NCI-H524 (cell line): Measurements from ENCODE around the gene CA5A.
"Not testable (repeated sequence)": the region's sequence is repeated elsewhere in the genome, so short reads cannot be mapped to it uniquely, and the experiment has no call there.

Experiments
- DNase-seq, 2 experiments: peaks; one replicate each; lab custom pipeline; 2025; lab: John Stamatoyannopoulos, UW

Gene CA5A

DNA sequence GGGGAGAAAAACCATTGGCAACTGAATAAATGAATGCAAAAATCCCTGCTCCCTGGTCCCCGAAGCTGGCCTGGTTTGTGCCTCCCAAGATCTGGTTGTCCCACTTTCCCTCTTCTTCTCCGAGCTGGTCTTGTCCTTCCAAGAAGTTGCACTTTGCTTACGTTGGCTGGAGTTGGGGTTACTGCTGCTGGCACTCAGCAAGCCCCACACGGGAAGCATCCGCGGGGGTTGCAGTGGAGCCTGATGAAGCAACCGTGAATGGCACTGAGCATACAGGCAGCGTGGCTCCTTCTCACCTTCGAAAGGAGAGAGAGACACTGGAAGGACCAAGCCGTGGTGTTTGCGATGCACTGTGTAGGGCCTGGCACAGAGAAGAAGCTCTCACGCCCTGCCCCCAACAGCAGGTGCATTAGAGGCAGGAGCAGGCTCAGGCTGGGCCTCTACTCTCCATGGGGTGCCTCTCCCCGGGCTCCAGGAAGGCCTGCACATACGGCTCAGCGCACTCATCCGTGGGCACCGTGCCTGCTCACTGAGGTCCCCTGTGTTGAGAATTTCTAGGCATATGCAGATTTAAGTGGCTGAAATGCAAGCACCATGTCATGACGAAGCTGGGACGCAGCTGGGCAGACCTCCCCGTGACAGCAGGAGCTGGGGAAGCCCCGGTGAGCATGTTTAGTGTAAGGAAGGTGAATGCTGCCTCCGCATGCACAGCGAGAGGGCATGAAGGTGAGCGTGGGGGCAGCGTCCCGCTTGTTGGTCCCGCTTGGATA, 12.1 kb downstream of the CA5A start:
- peak; percentile 96 to 98 for DNase-seq

DNA sequence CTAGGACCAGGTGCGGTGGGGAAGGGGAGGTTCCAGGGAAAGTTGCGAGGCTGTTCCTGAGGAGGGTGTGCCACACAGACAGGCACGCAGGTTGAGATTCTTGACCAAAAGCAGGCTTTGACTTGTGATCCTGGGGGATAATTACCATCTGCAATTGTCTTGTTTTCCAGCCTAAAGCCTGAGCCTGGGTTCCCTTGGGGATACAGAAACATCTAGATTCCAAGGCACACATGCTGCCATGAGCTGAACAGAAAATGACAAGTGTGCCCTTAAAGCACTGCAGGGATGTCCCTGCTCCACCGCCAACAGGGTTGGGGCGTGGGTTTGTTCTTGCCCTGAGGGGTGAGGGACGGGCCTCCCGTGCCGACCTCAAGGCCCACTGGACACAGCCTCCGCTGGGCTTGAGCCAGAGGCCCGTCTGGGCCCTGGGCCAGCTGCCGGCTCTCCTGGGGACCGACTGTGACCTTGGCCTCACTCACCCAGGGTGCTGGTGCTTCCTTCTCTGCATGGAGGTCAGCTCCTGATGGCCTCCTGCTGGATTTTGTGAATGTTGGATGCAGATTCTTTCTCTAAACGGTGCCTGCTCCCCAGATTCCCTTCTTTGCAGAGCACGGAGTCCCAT, 14.0 kb downstream of the CA5A start:
- no peak for DNase-seq

DNA sequence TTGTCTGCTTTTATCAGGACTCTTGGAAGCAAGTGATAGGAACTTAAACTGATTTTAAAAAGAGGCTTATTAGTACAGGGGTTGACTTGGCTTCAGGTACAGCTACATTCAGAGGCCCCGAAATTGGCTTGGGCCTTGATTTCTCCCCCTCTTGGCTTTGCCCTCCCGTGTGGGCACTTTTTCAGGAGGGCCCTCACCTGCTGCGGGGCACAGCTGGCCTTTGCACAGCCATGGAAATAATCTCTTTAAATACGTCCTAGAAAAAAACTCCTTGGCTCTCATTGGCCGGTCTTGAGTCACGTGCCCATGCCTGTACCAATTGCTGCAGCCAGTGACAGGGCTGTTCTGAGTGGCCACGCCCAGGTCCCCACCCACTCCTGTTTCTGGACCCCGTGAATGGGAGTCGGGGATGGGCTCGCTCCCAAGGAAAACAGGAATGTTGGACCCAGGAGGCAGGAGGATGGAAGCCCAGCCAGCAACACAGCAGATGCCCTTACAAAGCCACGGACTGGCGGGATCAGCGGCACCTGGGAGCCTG, 15.0 kb downstream of the CA5A start:
- DNase-seq: peak; percentile 56 to 82

DNA sequence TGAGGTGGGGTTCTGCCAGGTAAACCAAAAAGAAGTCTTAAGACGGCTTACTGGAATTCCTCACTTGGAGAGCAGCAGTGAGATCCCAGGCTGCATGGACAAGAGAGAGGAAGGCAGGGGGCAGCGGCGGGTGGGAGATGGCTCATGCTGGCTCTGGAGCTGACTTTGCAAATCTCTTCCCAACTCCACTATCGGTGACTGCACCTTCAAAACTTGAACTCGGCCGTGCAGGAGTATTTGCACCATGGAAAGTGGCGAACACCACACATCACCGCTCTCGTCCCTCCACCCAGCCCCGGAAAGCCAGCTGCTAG, 16.7 kb downstream of the CA5A start:
- DNase-seq: no peak

DNA sequence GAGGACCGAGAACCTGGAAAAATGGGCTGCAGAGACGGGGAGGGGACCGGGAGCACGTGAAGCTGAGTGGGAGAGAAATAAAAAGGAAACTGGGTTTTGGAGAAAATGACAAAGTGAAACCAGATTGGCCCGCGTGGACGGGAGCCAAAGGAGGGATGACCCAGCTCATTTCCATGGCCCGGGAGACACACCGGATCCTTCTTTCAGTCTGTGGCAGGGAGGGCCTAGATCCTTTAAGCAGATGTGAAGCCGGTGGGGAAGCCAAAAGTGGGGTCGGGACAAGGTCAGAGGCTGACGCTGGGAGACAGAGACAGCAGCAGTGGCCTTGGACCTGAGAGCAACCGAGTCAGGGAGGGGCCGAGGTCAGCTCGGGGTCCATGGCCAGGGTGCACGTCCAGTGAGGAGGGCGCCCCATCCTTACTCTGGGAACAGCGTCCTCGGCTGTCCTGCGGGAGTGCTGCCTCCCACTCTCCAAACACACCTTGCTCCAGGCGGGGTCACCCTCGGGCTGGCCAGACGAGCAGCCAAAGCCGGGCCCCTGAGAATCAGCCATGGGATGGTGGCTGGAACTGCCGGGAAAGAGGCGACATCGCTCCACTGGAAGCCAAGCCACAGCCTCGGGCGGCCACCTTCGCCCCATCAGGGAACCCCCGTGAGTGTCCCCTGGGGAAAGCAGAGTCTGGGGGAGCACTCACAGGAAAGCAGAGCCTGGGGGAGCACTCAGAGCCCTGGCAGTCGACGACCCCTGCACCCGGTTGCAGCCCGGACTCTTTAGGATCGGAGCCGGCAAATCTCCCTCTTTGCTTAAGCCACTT, 17.3 kb downstream of the CA5A start:
- DNase-seq: no peak

DNA sequence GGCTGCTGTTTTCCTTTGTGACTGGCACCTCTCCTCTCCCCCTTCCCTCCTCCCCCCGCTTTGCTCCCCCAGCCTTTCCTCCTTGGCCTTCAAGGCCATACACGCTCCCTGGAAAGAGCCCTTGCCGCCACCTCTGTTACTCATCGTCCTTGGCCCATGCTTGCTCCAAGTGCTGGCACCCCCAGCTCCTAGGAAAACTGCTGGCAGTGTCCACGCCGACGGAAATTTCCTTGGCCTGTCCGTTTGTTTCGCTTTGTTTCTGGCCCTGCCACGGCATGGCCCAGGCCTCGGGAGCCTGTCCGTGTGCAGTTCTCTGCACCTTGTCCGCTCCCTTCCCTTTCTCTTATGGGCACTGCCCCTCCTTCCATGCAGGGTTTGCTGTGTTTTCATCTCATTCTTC, 18.0 kb downstream of the CA5A start:
- DNase-seq: no peak

DNA sequence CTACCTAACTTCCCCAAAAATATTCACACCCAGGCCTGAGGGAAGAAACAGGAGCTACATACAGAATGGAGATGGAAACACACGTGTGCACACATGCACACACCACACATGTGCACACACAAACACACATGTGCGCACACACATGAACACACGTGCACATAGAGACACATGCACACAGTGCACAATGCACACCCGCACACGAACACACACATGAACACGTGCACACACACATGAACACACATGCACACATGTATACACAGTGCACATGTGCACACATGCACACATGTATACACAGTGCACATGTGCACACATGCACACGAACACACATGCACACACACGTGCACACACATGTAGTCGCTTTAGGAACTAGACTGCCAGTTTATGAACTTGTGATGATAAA, 18.8 kb downstream of the CA5A start:
- no peak for DNase-seq

DNA sequence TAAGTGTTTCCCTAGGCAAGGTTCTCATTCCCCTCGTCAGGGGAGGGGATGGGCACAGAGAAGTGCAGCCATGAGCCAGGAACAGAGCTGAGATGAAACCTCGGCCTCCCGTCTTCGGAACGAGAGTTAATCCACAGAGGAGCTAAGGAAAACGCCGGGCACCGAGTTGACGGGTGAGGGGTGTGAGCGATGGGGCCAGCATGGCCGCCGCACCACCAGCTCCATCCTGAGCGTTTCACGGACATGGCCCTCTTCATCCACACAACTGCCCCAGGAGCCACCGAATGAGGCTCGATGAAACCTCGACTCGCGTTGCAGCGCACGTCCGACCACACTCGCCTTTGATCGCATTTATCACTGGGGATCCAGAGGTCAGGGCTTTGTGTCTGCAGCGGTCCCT, 21.5 kb downstream of the CA5A start:
- DNase-seq: no peak

DNA sequence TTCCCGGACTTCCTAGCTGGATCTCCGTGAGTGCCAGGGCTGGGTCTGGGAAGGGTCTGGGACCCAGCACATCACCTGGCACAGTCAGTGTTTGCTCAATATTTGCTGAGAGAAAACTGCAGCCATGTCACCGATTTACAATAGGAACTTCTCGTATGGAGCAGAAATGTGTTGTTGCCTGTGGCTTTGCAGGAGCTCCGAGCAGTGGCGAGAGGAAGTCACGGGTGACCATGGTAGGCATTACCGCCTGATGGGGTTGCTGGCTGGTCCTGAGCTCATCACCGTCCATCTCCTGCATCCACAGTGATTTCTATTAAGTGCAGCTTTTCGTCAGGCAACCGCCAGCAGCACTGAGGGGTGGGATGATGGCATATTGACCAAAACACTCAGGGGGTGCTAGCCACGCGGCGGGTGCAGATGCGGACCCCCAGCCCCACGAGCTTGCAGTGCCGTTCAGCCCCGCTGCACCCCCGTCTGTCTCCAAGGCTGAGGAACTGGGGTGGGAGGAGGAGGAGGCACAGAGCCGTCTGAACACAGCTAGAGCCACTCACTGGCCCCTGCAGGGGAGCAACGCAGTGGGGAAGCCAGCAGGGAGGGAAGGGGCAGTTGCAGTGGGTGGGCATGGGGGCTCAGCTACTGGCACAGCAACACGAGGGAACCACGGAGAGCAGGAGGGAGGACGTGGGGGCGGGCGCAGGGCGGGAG, 22.2 kb downstream of the CA5A start:
- not testable (repeated sequence) for DNase-seq

DNA sequence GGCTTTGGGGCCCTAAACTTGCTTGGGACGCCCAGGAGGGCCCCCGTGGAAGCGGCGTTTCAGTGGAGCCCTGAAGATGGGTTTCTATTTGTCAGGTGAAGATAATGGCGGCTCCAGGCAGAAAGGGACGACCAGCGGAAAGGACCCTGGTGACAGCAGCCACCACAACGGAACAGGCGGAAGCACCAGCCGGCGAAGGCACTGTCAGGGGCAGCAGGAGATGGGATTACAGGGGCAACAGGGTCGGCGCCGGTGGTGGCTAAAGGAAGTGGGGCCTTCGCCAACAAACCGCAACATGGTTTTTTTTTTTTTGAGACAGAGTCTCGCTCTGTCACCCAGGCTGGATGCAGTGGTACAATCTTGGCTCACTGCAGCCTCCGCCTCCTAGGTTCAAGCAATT, 23.6 kb downstream of the CA5A start:
- DNase-seq: not testable (repeated sequence)

DNA sequence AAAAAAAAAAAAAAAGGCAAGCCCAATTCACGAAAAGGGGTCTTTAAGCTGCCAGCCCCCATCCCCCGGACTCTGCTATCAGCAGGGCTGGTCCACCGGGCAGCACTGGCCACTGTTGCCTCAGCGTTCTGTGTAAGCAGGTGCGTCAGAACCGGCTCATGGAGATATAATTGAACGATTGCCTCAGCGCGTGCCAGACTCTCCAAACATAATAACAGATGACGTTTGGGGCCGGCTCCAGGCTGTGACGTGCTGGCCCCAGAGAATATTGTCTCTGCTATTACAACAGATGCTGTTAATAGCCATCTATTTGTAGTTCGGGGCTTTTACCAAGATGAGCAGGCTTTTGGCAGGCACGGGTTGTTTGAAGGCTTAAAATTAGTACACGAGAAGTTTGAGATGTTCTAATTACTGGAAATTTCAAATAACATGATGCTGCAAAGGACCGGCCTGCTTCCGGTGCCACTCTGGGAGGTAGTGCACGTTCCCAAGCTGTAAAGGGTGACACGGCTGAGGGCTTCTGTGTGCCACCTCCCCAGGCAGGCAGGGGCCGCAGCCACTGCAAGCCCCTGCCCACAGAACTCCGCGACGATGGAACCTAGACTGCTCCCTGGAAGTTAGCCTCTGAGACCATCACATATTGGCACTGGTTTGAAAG, 25.1 kb downstream of the CA5A start:
- peak; percentile 63 to 77 for DNase-seq

DNA sequence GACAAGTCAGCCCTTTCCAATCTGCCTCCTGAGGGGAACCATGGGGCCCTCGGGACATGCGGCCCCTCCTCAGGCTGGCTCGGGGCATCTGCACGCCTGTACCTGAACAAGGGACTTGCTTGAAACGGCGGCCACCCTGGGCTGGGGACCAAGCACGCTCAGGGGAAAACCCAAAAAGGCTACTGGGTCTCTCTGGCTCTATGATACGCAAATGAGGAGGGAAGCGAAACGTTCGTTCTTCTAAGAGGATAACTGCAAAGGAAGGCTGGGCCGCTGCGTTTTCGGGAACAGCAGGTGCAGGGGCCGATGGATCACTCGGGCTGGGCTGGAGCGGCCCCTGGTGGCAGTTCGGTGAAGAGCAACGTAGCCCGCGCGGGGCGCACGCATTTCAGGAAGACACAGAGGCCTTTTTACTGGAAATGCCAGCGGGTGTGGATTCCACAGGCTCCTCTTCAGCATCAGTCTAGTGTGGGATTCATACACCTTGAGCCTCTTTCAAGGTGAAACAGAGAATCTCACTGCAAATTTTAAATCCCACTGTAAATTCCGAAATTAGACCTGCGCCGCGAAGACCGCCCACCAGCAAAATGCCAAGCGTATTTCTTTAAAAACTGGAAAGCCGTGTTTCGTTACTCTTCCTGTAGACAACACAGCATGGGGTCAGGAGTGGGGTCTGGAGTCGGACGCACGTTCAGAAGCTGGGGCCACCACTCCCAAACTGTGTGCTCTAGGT, 27.0 kb downstream of the CA5A start:
- DNase-seq: peak; percentile 64 to 77

DNA sequence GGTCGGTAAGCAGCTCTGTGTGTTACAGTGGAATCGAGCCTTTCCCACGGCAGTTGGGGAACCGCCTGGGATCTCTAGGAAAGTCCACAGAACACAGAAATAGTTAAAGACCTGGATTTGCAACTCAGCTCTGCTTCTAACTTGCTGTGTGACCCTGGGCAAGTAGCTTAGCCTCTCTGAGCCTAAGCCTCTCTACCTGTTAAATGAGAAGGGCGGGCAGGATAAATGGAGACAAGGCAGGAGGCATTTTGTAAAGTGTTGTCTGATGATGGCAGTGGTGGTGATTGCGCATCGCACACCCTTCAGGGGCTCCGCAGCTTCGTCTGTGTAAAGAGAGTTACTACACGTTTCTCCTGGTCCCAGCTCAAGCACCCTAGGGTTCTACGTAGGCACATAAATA, 28.2 kb downstream of the CA5A start:
- DNase-seq: not testable (repeated sequence)

DNA sequence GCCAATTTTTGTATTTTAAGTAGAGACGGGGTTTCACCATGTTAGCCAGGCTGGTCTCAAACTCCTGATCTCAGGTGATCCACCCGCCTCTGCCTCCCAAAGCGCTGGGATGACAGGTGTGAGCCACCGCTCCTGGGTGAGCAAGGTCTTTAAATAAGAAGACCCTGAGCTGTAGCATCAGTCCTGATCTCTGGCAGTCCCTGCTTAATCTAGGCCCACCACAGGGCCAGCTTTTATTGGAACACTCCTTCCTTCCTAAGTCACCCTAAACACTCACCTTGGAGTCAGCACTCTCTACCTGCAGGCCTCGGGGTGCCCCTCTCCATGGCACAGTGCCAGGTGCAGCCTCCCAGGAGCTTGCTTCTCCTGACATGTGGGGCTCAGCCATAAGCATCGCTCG, 30.8 kb downstream of the CA5A start:
- DNase-seq: not testable (repeated sequence)

DNA sequence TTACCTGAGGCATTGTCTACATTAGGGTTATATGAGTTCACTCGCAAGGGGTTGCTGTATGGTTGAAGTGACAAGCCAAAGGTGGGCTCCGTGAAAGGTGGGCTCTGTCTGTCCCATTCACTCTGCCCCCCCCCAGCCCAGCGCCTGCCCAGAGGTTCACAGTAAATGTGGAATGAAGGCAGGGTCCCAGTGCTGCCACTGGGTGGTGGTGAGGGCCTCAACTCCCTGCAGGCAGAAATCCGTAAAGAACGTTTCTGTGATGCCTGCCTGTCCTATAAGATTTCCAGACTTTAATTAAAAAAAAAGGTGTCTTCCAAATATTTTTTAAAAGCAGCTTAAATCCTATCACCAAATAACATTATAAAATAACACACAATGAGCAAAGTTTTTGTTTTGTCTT, 31.4 kb downstream of the CA5A start:
- not testable (repeated sequence) for DNase-seq

DNA sequence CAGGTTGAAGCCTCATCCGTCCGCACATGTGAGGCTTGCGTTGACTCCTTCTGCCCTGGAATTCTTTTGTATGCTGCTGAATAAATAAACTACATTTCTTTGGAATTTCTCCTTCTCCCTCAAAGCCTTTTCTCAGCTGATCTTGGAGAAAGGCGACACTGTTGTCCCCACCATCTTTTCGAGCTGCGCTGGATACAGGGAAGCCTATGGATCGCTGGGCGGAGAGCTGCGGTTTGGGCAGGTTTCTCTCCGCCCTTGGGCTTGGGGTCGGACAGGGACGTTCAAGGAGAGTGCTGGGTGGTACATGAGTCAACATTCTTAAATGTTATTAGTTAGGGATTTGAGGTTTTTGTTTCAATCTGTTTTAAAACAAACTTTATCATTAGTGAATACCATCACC, 35.8 kb downstream of the CA5A start:
- not testable (repeated sequence) for DNase-seq

DNA sequence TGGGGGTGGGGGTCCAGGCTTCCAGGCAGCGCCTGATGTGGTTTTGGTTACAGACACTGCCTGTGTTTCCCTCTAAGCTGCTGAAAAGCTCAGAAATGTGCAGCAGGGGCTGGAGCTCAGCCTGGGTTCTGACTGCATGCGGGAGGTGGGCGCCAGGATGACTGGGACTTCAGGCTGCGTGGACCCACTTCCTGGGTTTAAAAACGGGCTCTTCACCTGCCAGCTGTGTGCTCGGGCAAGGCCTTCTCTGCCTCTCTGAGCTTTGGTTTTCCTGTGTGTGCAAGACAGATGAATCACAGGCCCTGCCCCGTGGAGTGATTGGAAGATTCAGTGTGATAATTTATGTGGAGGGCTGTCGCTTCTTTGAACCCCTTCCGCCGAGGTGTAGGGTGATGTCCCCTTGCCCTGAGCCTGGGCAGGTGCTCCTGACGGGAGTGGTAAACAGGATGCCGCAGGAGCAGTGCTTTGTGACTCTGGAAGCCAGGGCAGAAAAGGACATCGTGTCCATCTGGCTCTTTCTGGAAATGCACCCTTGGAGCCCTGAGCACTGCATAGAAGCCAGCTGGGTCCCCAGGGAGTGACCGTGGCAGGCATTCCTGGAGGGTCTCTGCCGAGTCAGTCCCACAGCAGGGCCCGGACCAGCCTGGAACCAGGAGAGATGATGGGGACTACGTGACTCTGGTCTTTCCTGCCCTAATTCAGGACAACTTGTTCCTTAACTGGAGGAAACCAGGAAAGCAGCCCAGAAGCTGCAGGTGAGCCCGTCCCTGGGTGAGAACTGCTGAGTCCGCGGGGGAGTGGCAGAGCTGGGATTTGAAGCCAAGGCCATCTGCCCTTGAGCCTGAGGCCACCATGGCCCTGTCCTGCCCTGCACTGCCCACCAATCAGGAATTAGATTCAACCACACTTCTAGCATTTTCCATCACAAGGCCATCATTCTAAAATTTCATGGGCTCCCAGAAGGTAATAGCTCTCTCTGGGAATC, 38.5 kb downstream of the CA5A start:
- peak in 1 of 2 experiments; percentile 21 for DNase-seq

DNA sequence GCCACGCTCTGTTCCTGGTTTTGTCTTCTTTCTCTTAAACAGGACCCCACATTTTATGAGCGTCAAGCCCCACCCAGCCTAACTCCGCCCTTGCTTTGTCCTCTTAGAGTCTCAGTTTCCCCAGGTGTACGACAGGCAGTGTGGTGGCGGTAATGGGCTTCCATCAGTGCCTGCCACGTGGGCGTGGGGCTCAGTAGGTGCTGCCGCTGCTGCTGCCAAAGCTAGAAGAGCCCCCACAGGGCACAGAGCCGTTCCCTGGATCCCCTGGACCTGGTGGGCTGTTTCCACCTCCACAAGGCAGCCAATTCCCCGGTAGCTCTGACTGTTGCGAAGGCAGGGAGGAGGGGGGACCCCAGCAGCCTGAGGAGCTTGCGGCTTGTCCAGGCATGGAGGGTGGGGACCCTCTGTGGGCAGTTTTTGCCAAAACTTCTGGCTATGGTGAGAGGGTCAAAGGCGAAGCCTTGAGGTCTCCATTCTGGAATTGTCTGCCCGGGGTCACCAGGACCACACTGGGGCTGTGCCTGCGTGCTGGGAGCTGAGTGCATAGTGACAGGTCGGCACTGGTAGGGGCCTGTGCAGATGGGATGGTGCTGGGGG, 39.3 kb downstream of the CA5A start:
- DNase-seq: not testable (repeated sequence)

DNA sequence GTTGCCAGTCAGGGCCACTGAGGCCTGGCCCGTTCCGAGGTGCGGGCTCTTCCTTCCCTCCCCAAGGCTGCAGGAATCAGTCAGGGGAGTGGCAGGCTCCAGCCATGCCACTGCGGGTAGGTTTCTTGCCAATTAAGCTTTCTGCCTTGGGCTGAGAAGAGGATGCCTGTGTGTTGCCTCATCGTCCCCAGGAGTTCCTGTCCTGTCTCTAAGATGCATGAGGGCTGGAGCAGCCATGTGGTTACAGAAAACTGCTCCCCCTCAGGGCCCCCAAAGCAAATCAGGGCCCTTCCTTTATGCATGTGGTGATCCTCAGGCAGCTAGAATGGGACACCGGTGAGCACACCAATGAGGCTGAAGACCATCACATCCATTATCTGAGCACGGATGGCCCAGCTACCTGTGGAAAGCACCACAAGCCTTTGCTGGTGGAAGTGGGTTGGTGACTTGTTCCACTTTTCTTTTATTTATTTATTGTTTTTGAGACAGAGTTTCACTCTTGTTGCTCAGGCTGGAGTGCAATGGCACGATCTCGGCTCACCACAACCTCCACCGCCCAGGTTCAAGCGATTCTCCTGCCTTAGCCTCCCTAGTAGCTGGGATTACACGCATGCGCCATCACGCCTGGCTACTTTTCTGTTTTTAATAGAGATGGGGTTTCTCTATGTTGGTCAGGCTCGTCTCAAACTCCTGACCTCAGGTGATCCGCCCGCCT, 40.0 kb downstream of the CA5A start:
- DNase-seq: not testable (repeated sequence)
